Pancreas (tissue), 10 donors: ENCODE results near the gene GTF2A1L. TPM values are rescaled to one million over a fixed set of nuclear protein-coding genes. Genes with fewer than 3 reads are reported as not detected.
"Not testable (repeated sequence)": the region's sequence is repeated elsewhere in the genome, so short reads cannot be mapped to it uniquely, and the experiment has no call there.

Source experiments
- ATAC-seq, 4 donors: fragments of 200-7000 bp; cut with Tn5 transposase; one replicate each; pipeline versions ENCODE4 v1.8.0 to v1.9.1; 2020; ENCODE audit warnings: mild to moderate bottlenecking in 4 of 4, moderate library complexity in 4 of 4
- DNase-seq, 6 donors: peaks; one replicate each; pipeline ENCODE4 v3.0.0-alpha.2; 2020
- FAIRE-seq: peaks from 2 replicates; lab custom pipeline; 2012; peaks lifted over from hg19 to GRCh38; lab: Jason Lieb, UNC
- H3K27ac ChIP-seq, 4 donors: fragments of 200-600 bp; sonication (generic); 1 replicate in 3 of 4; 2 replicates in 1 of 4; pipeline versions ENCODE4 v1.5.0 to v1.8.0; 2020
- H3K27me3 ChIP-seq, 4 donors: fragments of 200-600 bp; one replicate each; pipeline ENCODE4 v1.8.0; 2021
- H3K36me3 ChIP-seq, 3 donors: fragments of 200-600 bp; sonication (generic) in 1 of 3; one replicate each; pipeline versions ENCODE4 v1.5.0 to v1.8.0; 2020 to 2021
- H3K4me1 ChIP-seq, 3 donors: fragments of 200-600 bp; one replicate each; pipeline ENCODE4 v1.8.0; 2021
- H3K4me3 ChIP-seq, 4 donors: fragments of 200-600 bp; sonication (generic) in 2 of 4; one replicate each; pipeline versions ENCODE4 v1.5.0 to v1.8.0; 2020 to 2021
- H3K9me3 ChIP-seq, 4 donors: fragments of 200-600 bp; one replicate each; pipeline ENCODE4 v1.8.0; 2021
- CTCF ChIP-seq, 4 donors: fragments of 200-600 bp; sonication (generic) in 3 of 4; IDR thresholded peaks; one replicate each; pipeline versions ENCODE4 v1.5.0 to v1.8.0; 2021; ENCODE audit warnings: antibody characterized with exemption in 4 of 4
- WGBS, 2 donors: extraction: QIAGEN DNeasy Blood & Tissue Kit; methylation state at CpG; one replicate each; pipeline ENCODE4 v1.1.7; 2013; 5-methylcytosine and 5-hydroxymethylcytosine counted together
- intact Hi-C, 3 donors: fragments of 100-400 bp; cut with DNase I; formaldehyde crosslinking; loops; one replicate each; pipeline versions ENCODE4 v1.11.1 to v1.14.2; 2022
- polyA plus RNA-seq, 2 donors: library from polyadenylated mRNA; stranded (reverse); fragments of 200-250 nt; gene quantifications; one replicate each; pipeline ENCODE4 v1.2.3, GENCODE V29; 2013
- total RNA-seq, 6 donors: library from RNA; stranded (reverse); fragmentation: NEBNext Ultra II Directional in 4 of 6; extraction: Animal tissue kit (Norgen Biotek cat#: 25700) in 4 of 6; gene quantifications; one replicate each; pipeline versions ENCODE4 v1.2.1 to v1.2.4, GENCODE V29; 2021 to 2023
- donor health status: healthy with polysubstance abuse.
- donor health status: DM: no; HTN: no; CAD: no; lungs with moderate emphysema.
- donor health status: DM: no; HTN: no; CAD: no.
- donor health status: control.
- donor health status: control.
- donor health status: Bipolar disorder and iron deficiency.
- donor health status: DM: yes; HTN: yes; CAD: no.
- donor health status: DM: no; HTN: no; CAD: no.
- donor health status: DM: no; HTN: no; CAD: no.
- donor health status: DM: yes; HTN: yes; CAD: no.

The GTF2A1L gene
- total and polyA plus RNA-seq, 8 donors = 0.17 to 0.42 TPM; not detected in 6

- intact Hi-C loops = no loop called here
- Histone ChIP-seq H3K4me3 (no peak overlapping the region), H3K27me3 (no peaks in the 10 kb centered on the region), H3K27ac (no peak overlapping the region), H3K36me3 (no peaks in the 10 kb centered on the region), H3K9me3 (no peaks in the 10 kb centered on the region), H3K4me1 (no peaks in the 10 kb centered on the region)
- TF ChIP-seq CTCF (IDR thresholded peaks at IDR 0.05) = no peak
- 47 to 53% methylated on average over 3 of the region's 3 CpGs for WGBS, 2 donors
- FAIRE-seq (no peak), ATAC-seq (no peak), DNase-seq (no peak)
Measured at GRCh38 chr2:48693645-48694044, 76.0 kb downstream of the GTF2A1L start.

- Histone ChIP-seq H3K27ac (no peak overlapping the region), H3K27me3 (no peaks in the 10 kb centered on the region), H3K4me3 (no peak overlapping the region), H3K4me1 (no peaks in the 10 kb centered on the region), H3K36me3 (no peaks in the 10 kb centered on the region), H3K9me3 (no peaks in the 10 kb centered on the region)
- ATAC-seq (no peak), DNase-seq (no peak), FAIRE-seq (no peak)
- 24 to 30% methylated on average over 3 of the region's 3 CpGs for WGBS, 2 donors
- TF ChIP-seq CTCF (IDR thresholded peaks at IDR 0.05) = no peak
- intact Hi-C loops = no loop called here
Measured at GRCh38 chr2:48694149-48694548, 76.5 kb downstream of the GTF2A1L start.

GRCh38 chr2:48695991-48696390, 78.3 kb downstream of the GTF2A1L start:
- TF ChIP-seq CTCF (IDR thresholded peaks at IDR 0.05) = no peak
- DNase-seq (no peak), ATAC-seq (no peak), FAIRE-seq (no peak)
- intact Hi-C loops = no loop called here
- Histone ChIP-seq H3K27ac (no peak overlapping the region), H3K4me3 (no peak overlapping the region), H3K27me3 (no peaks in the 10 kb centered on the region), H3K36me3 (no peaks in the 10 kb centered on the region), H3K9me3 (no peaks in the 10 kb centered on the region), H3K4me1 (no peaks in the 10 kb centered on the region)

- H3K27ac ChIP-seq = no peak overlapping the region
- 45 to 81% methylated on average over 1 of the region's 1 CpG for WGBS, 2 donors
- H3K9me3 ChIP-seq = no peaks in the 10 kb centered on the region
- DNase-seq (no peak), ATAC-seq (no peak), FAIRE-seq (no peak)
- no peak overlapping the region for H3K4me3 ChIP-seq
- intact Hi-C loops = no loop called here
- no peak for TF ChIP-seq CTCF (IDR thresholded peaks at IDR 0.05)
- H3K27me3 ChIP-seq = no peaks in the 10 kb centered on the region
- no peaks in the 10 kb centered on the region for H3K4me1 ChIP-seq
- H3K36me3 ChIP-seq = no peaks in the 10 kb centered on the region
Measured at GRCh38 chr2:48696881-48697280, 79.2 kb downstream of the GTF2A1L start.

GRCh38 chr2:48699348-48699930, 81.8 kb downstream of the GTF2A1L start:
- no peak for DNase-seq
- Histone ChIP-seq H3K4me1 (no peaks in the 10 kb centered on the region), H3K27ac (no peak overlapping the region), H3K9me3 (no peaks in the 10 kb centered on the region), H3K36me3 (no peaks in the 10 kb centered on the region), H3K27me3 (no peaks in the 10 kb centered on the region), H3K4me3 (no peak overlapping the region)
- intact Hi-C loops = no loop called here
- 14 to 22% methylated on average over 2 of the region's 2 CpGs for WGBS, 2 donors
- TF ChIP-seq CTCF (IDR thresholded peaks at IDR 0.05) = no peak
- no peak for FAIRE-seq
- peak in 3 of 4 donors; percentile 35 to 67 (median 47) for ATAC-seq

GRCh38 chr2:48703621-48704020, 86.0 kb downstream of the GTF2A1L start:
- ATAC-seq, DNase-seq, FAIRE-seq, H3K4me3 ChIP-seq, H3K27ac ChIP-seq, H3K4me1 ChIP-seq, H3K27me3 ChIP-seq, H3K9me3 ChIP-seq, H3K36me3 ChIP-seq, intact Hi-C loops: not testable (repeated sequence)
- WGBS, 2 donors = 75 to 89% methylated on average over 6 of the region's 6 CpGs
